ENCODE results near the gene CDK5R2.

CDK5R2 gene

DNA sequence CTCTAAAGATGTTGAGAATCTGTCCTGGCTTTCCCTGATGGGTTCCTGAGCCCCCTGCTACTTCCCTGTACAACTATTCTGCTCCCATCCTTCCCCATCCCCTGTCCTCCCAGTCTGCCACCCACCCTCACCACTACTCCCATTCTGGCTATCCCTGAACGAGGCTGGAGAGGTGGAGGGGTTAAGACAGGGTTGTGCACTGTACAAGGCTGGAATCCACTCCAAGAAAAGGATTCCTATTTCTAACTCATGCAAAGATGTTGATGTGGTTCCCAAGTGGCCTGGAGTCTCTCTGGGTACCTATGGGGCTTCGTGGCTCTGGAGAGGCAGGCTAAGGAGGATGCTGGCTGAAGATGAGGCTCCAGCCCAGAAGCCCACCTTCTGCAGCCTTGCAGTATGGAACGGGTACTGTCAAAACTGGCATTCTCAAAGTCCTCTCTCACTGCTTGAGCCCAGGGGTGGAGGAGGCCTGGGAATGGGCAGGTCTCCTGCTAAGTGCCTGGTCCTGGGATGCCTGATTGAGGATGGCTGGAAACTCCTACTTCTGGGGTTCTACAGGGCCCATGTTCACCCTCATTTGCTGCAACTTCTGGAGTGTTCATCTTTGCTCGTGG, 26.8 kb downstream of the CDK5R2 start:
- in situ Hi-C loops (cut with MboI; ENCODE audit: low sequenced_read_pairs), result no loop called here

DNA sequence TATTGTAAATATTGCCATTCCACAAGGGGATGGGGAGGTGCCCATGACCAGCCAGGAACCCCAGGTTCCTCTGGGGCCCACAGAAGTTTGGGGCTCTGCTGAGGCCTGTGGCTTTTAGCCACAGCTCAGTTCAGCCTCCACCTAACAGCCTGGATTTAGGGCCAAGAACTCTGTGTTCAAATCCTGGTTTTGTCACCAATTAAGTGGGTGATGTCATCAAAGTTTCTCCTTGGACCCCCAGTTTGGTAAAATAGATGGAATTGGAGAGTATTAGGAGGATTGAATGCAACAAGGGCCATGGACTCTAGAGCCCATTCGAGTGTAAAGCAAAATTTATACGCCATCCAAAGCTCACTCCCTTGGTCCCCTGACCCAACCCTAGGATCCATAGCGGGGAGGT, 28.7 kb downstream of the CDK5R2 start:
- in situ Hi-C loops (cut with MboI; ENCODE audit: low sequenced_read_pairs), result no loop called here

DNA sequence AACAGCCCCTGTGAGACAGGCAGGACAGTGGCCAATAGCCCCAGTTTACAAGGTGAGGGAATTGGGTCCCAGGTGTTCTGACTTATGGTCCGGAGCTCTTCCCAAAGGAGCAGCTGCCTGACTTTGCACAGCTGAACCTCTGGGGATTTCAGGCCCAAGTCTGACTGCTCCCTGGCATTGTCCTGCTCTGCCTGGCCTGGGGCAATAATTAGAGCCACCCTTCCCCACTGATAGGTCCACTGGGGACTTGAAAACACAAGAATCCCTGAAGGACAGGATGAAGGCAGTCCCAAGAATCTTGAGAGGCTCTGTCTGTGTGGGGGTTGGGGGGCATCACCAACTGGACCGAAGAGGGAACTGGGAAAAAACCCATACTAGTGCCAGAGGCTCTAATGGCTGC, 29.2 kb downstream of the CDK5R2 start:
- in situ Hi-C loops (cut with MboI; ENCODE audit: low sequenced_read_pairs), result no loop called here

- in situ Hi-C loops (cut with MboI; ENCODE audit: low sequenced_read_pairs), result no loop called here
Measured at GRCh38 chr2:218990052-218990451, 30.6 kb downstream of the CDK5R2 start.

DNA sequence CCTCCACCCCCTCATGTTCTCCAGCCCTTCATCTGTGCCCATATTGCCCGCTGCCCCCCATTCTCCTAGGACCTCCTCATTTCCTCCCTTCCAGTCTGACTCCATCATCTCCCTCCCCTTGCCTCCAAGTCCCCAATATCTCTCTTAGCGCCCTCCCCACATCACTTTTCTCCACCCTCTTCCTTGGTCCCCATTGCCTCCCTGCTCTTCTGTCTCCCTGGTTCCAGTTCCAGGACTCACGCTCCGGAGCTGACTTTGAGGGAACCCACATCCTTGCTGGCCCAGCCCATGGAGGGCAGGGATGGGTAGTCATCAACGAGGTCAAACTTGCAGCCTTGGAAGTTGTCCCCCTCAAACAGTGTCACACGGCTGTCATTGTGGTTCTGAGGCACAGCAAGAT, 31.1 kb downstream of the CDK5R2 start:
- in situ Hi-C loops (cut with MboI; ENCODE audit: low sequenced_read_pairs), result no loop called here

- in situ Hi-C loops (cut with MboI; ENCODE audit: low sequenced_read_pairs), result no loop called here
Measured at GRCh38 chr2:218991674-218992168, 32.3 kb downstream of the CDK5R2 start.

DNA sequence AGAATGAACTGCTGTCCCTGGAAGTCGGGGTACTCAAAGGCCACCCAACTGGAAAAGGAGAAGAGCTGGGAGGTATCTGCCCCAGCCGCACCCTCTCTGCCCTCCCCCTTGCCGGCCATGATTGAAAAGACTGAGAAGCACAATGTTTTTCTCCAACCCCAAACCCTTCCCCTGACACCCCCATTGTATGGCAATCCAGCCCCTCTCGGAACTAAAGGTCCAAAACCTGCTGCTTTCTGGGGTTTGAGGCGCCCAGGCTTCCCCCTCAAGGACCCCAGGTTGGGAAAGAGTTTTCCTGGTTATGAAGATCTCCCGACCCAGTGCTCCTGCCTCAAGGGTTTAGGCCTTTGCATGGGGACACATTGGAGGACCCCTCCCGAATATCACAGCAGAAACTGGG, 32.7 kb downstream of the CDK5R2 start:
- in situ Hi-C loops (cut with MboI; ENCODE audit: low sequenced_read_pairs), result no loop called here

- in situ Hi-C loops (cut with MboI; ENCODE audit: low sequenced_read_pairs), result no loop called here
Measured at GRCh38 chr2:218992703-218993344, 33.4 kb downstream of the CDK5R2 start.

DNA sequence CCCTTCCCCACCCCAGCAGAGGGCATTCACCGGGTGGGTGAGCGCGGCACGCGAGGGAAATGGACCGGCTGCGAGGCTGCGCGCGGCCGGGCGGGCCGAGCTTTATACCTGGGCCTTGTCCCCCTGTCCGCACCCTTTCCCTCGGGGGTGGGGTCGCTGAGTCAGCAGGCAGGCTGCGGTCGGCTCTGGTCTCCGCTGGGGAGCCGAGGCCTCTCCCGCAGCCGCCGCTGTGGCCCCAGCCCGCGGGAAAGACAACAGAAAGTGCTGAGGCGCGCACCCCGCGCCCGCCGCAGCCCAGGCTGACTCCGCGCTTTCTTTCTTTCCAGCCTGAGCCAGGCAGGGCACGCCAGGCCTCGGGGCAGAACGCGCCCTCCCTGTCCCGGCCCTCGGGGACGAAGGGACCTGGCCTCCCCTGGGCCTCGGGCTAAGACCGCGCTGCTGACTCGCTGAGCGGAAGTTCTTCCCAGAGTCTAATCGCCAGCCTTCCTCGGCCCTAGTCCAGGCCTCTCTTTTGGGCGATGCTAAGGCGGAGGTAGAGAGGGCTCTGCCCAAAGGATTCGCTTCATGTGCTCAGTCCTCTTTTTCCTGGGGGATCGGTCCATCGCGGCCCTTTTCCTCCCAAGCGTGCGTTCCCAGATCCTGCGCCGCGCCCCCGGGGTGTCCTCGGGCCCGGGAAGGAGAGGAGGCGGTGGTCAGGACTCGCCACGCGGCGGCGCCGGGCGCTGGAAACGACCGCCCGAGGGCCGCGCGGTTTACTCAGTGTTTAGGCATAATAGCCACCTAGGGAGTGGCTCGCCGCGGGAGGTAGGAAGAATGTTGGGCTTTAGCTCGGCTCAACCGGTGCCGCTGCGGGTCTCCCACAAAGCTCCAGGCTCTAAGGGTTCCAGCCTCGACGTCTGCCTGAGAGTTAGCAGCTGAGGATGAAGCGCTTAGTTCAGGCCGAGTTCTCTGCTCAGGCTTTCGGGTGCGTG, 34.2 kb downstream of the CDK5R2 start, which contains the start of gene CRYBA2:
Gene CRYBA2 (minus strand): TSS at position 78 of the 971 bp plus-strand sequence. CDS start 246 bp downstream, outside the sequence.
- in situ Hi-C loops (cut with MboI; ENCODE audit: low sequenced_read_pairs), result no loop called here

- in situ Hi-C loops (cut with MboI; ENCODE audit: low sequenced_read_pairs), result no loop called here
Measured at GRCh38 chr2:218995561-218995960, 36.1 kb downstream of the CDK5R2 start.

DNA sequence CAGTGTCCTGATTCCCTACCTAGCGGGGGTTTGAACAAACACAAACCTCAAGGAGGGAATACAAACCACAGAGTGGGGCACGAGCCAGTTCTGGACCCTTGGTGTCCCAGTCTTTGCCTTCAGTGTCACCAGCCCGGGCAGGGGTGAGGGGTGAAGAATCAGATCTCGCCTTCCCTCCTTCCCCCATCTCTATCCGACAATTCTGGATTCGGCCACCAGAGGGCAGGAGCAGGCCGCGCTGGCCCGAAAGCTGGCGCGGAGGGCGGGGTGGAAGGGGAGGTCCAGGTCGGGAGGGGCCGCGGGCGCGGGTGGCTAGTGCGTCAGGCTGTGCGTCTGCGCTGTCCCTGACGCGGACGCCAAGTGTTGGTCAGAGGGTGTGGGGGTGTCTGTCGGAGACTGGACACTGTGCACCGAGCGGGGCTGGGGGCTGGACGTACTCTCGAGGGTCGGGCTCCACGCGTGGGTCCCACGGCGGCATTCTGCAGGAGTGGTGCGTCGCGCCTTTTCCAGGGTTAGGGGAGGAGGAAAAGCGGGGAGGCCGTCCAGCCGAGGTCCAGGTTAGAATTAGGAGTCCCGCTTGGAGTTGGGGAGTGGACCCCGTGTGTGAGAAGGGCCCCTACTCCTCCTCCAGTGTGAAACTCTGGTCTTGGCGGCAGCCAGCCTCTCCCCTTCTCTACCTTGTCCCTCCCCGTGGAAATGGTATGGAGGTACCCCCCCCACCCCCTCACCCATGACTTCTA, 36.7 kb downstream of the CDK5R2 start:
- in situ Hi-C loops (cut with MboI; ENCODE audit: low sequenced_read_pairs), result no loop called here

- in situ Hi-C loops (cut with MboI; ENCODE audit: low sequenced_read_pairs), result no loop called here
Measured at GRCh38 chr2:218996937-218997336, 37.5 kb downstream of the CDK5R2 start.

DNA sequence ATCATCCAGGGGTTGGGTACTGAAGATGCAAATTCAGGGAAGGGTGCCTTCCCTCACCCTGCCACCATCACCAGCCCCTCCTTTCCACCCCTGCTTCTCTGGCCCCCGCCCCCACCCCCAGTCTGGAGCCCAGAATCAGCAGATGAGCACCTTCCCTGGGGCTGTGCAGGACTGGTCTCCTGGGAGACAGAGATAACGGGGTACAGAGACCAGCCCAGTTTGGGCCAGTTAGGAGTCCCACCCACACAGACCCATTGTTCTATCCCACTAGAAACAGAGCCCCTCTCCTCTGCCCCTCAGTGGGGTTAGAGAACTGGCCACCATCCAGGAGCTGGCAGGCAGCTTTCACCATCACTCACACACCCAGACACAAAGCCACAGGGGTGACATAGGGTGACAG, 38.3 kb downstream of the CDK5R2 start:
- in situ Hi-C loops (cut with MboI; ENCODE audit: low sequenced_read_pairs), result no loop called here

DNA sequence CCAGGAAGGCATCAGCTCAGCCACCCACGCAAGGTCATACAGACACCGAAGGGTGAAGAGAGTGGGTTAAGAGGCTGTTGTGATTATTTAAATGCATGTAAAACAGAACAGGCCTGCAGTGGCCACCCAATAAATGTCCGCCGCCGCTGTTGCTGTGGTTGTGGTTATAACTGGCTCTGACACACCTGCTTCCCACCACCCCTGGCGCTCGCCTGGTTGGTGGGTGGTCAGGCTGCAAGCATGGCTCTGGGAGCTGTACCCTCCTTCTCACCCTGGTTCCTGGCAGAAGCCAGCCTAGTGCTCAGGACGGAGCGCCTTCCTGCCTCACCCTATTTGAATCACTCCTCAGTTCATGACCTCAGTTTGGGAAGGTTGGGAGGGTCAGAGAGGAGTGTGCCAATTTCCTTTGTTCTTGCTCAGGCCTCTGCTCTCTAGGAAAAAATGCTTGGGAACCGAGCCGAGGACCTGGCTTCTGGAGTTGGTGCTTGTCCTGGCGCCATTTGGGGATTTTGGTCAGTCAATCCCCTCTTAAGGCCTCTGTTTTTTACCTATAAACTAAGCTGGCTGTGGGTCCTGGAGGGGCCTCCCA, 39.0 kb downstream of the CDK5R2 start:
- in situ Hi-C loops (cut with MboI; ENCODE audit: low sequenced_read_pairs), result no loop called here

DNA sequence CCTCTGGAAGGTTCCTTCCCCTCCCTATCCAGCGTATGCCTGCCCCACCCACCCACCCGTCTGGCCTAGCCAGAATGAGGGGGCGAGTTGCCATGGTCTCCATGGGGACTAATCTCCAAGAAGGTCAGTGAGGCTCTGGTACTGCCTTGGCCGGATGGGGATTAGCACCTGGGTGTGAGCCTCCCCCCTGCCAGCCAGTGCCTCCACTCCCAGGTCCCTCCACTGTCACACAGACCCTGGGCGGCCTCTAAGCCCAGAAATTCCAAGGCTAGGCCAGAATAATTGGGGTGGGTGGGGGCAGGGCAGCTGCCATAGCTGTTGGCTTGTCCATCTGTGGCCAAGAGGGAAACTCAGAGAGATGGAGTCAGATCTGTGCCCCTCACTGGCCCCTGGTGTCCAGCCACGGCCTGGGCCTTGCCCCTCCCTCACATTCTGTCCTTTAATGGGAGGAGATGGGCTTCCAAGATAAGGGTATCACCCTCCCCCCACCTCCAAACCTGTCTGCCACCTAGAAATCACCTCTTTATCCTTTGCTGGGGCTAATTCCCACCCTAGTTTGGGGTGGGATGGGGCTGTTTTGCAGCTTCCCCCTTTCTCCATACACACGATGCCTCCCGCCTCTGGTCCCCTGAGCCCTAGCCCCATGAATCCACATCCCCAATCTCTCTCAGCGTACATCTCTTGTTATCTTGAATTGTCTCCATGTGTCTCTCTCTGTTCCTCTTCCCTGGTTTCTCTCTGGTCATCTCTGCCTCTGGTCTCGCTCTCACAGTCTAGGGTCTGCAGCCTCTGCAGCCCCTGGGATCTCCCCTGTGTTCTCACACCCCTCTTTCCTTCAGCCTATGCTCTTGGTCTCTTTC, 39.8 kb downstream of the CDK5R2 start:
- in situ Hi-C loops (cut with MboI; ENCODE audit: low sequenced_read_pairs), result no loop called here

GRCh38 chr2:218999881-219000568, 40.6 kb downstream of the CDK5R2 start:
- in situ Hi-C loops (cut with MboI; ENCODE audit: low sequenced_read_pairs), result no loop called here

- in situ Hi-C loops (cut with MboI; ENCODE audit: low sequenced_read_pairs), result no loop called here
Measured at GRCh38 chr2:219000569-219000960, 41.1 kb downstream of the CDK5R2 start.

GRCh38 chr2:219001100-219001576, 41.7 kb downstream of the CDK5R2 start:
- in situ Hi-C loops (cut with MboI; ENCODE audit: low sequenced_read_pairs), result no loop called here
